ENCODE measurements around the gene F10. TPM values are rescaled to one million over a fixed set of nuclear protein-coding genes. Genes with fewer than 3 reads are reported as not detected.

The F10 gene
- total and polyA plus RNA-seq, 2 of the 13 experiments (the other 11 are each of a cell fraction or from before 2014, with no cell fraction given) = 58.4 to 237 TPM

- TF ChIP-seq SMYD3 (CRISPR knock-in tag; IDR thresholded peaks at IDR 0.05) = no peak
- TF ChIP-seq FOXK2 (IDR thresholded peaks at IDR 0.05) = no peak
- no peak for TF ChIP-seq ZNF574 (CRISPR knock-in tag; IDR thresholded peaks at IDR 0.05)
- no peak for TF ChIP-seq BCLAF1 (IDR thresholded peaks at IDR 0.05)
- no peak for TF ChIP-seq FOXP1 (IDR thresholded peaks at IDR 0.05)
- no peak for TF ChIP-seq FOXP1 (CRISPR knock-in tag; IDR thresholded peaks at IDR 0.05)
- TF ChIP-seq ZNF326 (CRISPR knock-in tag; IDR thresholded peaks at IDR 0.05; ENCODE audit: borderline replicate concordance) = no peak
- no peak for TF ChIP-seq ZXDC (CRISPR knock-in tag; IDR thresholded peaks at IDR 0.05)
- 0 out of 2 replicates have a peak, but pooled peaks have one; percentile 27 for TF ChIP-seq HNRNPL (IDR thresholded peaks at IDR 0.05; ENCODE audit: low read depth, low read length)
- TF ChIP-seq HBP1 (CRISPR knock-in tag; IDR thresholded peaks at IDR 0.05; ENCODE audit: low read depth) = no peak
- 0 out of 2 replicates have a peak, but pooled peaks have one; percentile 11 for TF ChIP-seq KDM2A (CRISPR knock-in tag; IDR thresholded peaks at IDR 0.05; ENCODE audit: borderline replicate concordance, low read depth)
- TF ChIP-seq STAT5B (CRISPR knock-in tag; IDR thresholded peaks at IDR 0.05) = no peak
- TF ChIP-seq ZNF34 (CRISPR knock-in tag; IDR thresholded peaks at IDR 0.05; ENCODE audit: borderline replicate concordance) = no peak
- TF ChIP-seq PAF1 (CRISPR knock-in tag; IDR thresholded peaks at IDR 0.05) = peak; percentile 2; the same call in 1 of the 2 replicates
- no peak for TF ChIP-seq ZNF484 (CRISPR knock-in tag; IDR thresholded peaks at IDR 0.05; ENCODE audit: borderline replicate concordance, low read depth)
- no peak for TF ChIP-seq GLI4 (CRISPR knock-in tag; IDR thresholded peaks at IDR 0.05; ENCODE audit: borderline replicate concordance)
- no peak for TF ChIP-seq NCOR1 (IDR thresholded peaks at IDR 0.05; ENCODE audit: borderline replicate concordance, low read length)
- TF ChIP-seq ZNF354B (CRISPR knock-in tag; IDR thresholded peaks at IDR 0.05) = no peak
- TF ChIP-seq ZNF782 (CRISPR knock-in tag; IDR thresholded peaks at IDR 0.05; ENCODE audit: borderline replicate concordance) = no peak
- TF ChIP-seq AGO2 (optimal IDR thresholded peaks at IDR 0.05; ENCODE audit: low read depth, low read length) = peak; percentile 62
Measured at GRCh38 chr13:113120300-113121182, 2.1 kb upstream of the F10 start (continued).
